ENCODE measurements around the gene RAP1GAP.

The RAP1GAP gene

GRCh38 chr1:21598417-21598816 is 70.7 kb downstream of the RAP1GAP start:
- TF ChIP-seq CTCF (conservative IDR thresholded peaks at IDR 0.05; ENCODE audit: control insufficient read depth, insufficient read depth, low read depth, low read length) = no peak
- H3K4me3 ChIP-seq (ENCODE audit: control insufficient read depth, low read depth, low read length) = no peak overlapping the region
- no peak for DNase-seq (ENCODE audit: low read depth)

GRCh38 chr1:21597753-21598152 is 71.4 kb downstream of the RAP1GAP start:
- H3K4me3 ChIP-seq (ENCODE audit: control insufficient read depth, low read depth, low read length) = no peak overlapping the region
- no peak for TF ChIP-seq CTCF (conservative IDR thresholded peaks at IDR 0.05; ENCODE audit: control insufficient read depth, insufficient read depth, low read depth, low read length)
- no peak for DNase-seq (ENCODE audit: low read depth)

- no peak for TF ChIP-seq CTCF (conservative IDR thresholded peaks at IDR 0.05; ENCODE audit: control insufficient read depth, insufficient read depth, low read depth, low read length)
- no peak for DNase-seq (ENCODE audit: low read depth)
- no peak overlapping the region for H3K4me3 ChIP-seq (ENCODE audit: control insufficient read depth, low read depth, low read length)
These were observed 72.5 kb downstream of the RAP1GAP start for GRCh38 chr1:21596628-21597027.

GRCh38 chr1:21596174-21596573 is 73.0 kb downstream of the RAP1GAP start:
- no peak overlapping the region for H3K4me3 ChIP-seq (ENCODE audit: control insufficient read depth, low read depth, low read length)
- DNase-seq (ENCODE audit: low read depth) = no peak
- TF ChIP-seq CTCF (conservative IDR thresholded peaks at IDR 0.05; ENCODE audit: control insufficient read depth, insufficient read depth, low read depth, low read length) = no peak

GRCh38 chr1:21594935-21595897 is 73.9 kb downstream of the RAP1GAP start:
- peak; percentile 63 for DNase-seq (ENCODE audit: low read depth)
- H3K4me3 ChIP-seq (ENCODE audit: control insufficient read depth, low read depth, low read length) = no peak overlapping the region
- TF ChIP-seq CTCF (conservative IDR thresholded peaks at IDR 0.05; ENCODE audit: control insufficient read depth, insufficient read depth, low read depth, low read length) = peak; percentile 90

GRCh38 chr1:21594501-21594900 is 74.7 kb downstream of the RAP1GAP start:
- DNase-seq (ENCODE audit: low read depth) = peak; percentile 16
- no peak overlapping the region for H3K4me3 ChIP-seq (ENCODE audit: control insufficient read depth, low read depth, low read length)
- TF ChIP-seq CTCF (conservative IDR thresholded peaks at IDR 0.05; ENCODE audit: control insufficient read depth, insufficient read depth, low read depth, low read length) = no peak
